CD4-positive, alpha-beta memory T cell (primary cell): ENCODE measurements around the gene TIAM2. TPM values are rescaled to one million over a fixed set of nuclear protein-coding genes. Genes with fewer than 3 reads are reported as not detected.

Source experiments
- CTCF ChIA-PET: fragments of 350-600 bp; sonication (Branson Sonifier 250); formaldehyde crosslinking; loops from one replicate; lab custom pipeline; 2021; ENCODE audit warnings: inconsistent platforms; ENCODE audit not compliant: partially characterized antibody; lab: Charles Lee
- POLR2A ChIA-PET: fragments of 350-600 bp; sonication (Branson Sonifier 250); formaldehyde crosslinking; loops from one replicate; lab custom pipeline; 2021; ENCODE audit not compliant: partially characterized antibody; lab: Charles Lee
- DNase-seq, 5 donors: peaks; one replicate each; pipeline versions ENCODE4 v3.0.0 to v3.0.0-alpha.2; 2020 to 2022; ENCODE audit warnings: mixed read lengths in 1 of 5
- H3K27ac ChIP-seq: one replicate; pipeline ENCODE4 v1.7.0; 2013; ENCODE audit warnings: low read depth, low read length
- H3K27me3 ChIP-seq: 2 replicates; pipeline ENCODE4 v1.7.0; 2013; ENCODE audit warnings: mild to moderate bottlenecking, low read length, moderate library complexity; ENCODE audit not compliant: insufficient read depth
- H3K36me3 ChIP-seq: 2 replicates; pipeline ENCODE4 v1.7.0; 2013; ENCODE audit warnings: mild to moderate bottlenecking, low read length, moderate library complexity; ENCODE audit not compliant: insufficient read depth
- H3K4me1 ChIP-seq: 2 replicates; pipeline ENCODE4 v1.7.0; 2013; ENCODE audit warnings: mild to moderate bottlenecking, low read length, moderate library complexity; ENCODE audit not compliant: insufficient read depth
- H3K4me3 ChIP-seq, 2 donors: one replicate each; pipeline ENCODE4 v1.7.0; 2013; ENCODE audit warnings: low read length in 2 of 2, mild to moderate bottlenecking in 1 of 2
- H3K9me3 ChIP-seq, 2 donors: one replicate each; pipeline ENCODE4 v1.7.0; 2013; ENCODE audit warnings: low read length in 2 of 2, control low read depth in 1 of 2; ENCODE audit not compliant: control insufficient read depth in 1 of 2
- H3K27ac Mint-ChIP-seq, 7 donors: one replicate each; pipeline ENCODE4 v1.8.0; 2020 to 2021; ENCODE audit warnings: mixed read lengths in 7 of 7, mild to moderate bottlenecking in 6 of 7, inconsistent platforms in 3 of 7, moderate library complexity in 3 of 7
- H3K27me3 Mint-ChIP-seq, 2 donors: one replicate each; pipeline ENCODE4 v1.8.0; 2020 to 2021; ENCODE audit warnings: mixed read lengths in 2 of 2
- H3K36me3 Mint-ChIP-seq, 2 donors: one replicate each; pipeline ENCODE4 v1.8.0; 2020 to 2021; ENCODE audit warnings: mixed read lengths in 2 of 2, inconsistent platforms in 1 of 2, mild to moderate bottlenecking in 1 of 2
- H3K4me1 Mint-ChIP-seq, 4 donors: one replicate each; pipeline ENCODE4 v1.8.0; 2020 to 2021; ENCODE audit warnings: mixed read lengths in 4 of 4, mild to moderate bottlenecking in 1 of 4
- H3K4me3 Mint-ChIP-seq, 8 donors: one replicate each; pipeline ENCODE4 v1.8.0; 2020 to 2021; ENCODE audit warnings: mixed read lengths in 8 of 8, mild to moderate bottlenecking in 7 of 8, moderate library complexity in 6 of 8, inconsistent platforms in 3 of 8
- H3K9me3 Mint-ChIP-seq, 8 donors: one replicate each; pipeline ENCODE4 v1.8.0; 2020 to 2021; ENCODE audit warnings: mixed read lengths in 8 of 8, mild to moderate bottlenecking in 5 of 8, inconsistent platforms in 3 of 8, moderate library complexity in 1 of 8
- intact Hi-C: fragments of 100-400 bp; cut with micrococcal nuclease; formaldehyde crosslinking; loops from one replicate; pipeline ENCODE4 v1.15.1; 2023
- polyA plus RNA-seq, 2 donors: library from polyadenylated mRNA; unstranded; fragments of 300-500 nt; fragmentation: Illumina TruSeq; gene quantifications; one replicate each; pipeline ENCODE4 v1.2.3, GENCODE V29; 2021
- total RNA-seq, 2 experiments: library from RNA; stranded (reverse); gene quantifications; one replicate each; pipeline ENCODE4 v1.2.3, GENCODE V29; 2021

TIAM2 gene
- total and polyA plus RNA-seq, 4 experiments from 2014 or later: 0.15 to 11.1 (median 5.8) TPM

- H3K27me3 Mint-ChIP-seq: peaks cover 16 to 19% of the 10 kb centered on the region in 2 donors
- Histone ChIP-seq H3K4me3 (no peak overlapping the region), H3K27me3 (no peaks in the 10 kb centered on the region), H3K4me1 (peaks cover 4% of the 10 kb centered on the region), H3K36me3 (no peaks in the 10 kb centered on the region), H3K9me3 (no peaks in the 10 kb centered on the region), H3K27ac (no peak overlapping the region)
- CTCF ChIA-PET: no interaction called here
- POLR2A ChIA-PET: no interaction called here
- peaks cover 4 to 11% (median 6%) of the 10 kb centered on the region in 4 donors for H3K4me1 Mint-ChIP-seq
- H3K27ac Mint-ChIP-seq: no peak overlapping the region
- H3K36me3 Mint-ChIP-seq: no peaks in the 10 kb centered on the region
- no peak overlapping the region for H3K4me3 Mint-ChIP-seq
- no peak for DNase-seq
- intact Hi-C loops: no loop called here
- peaks cover 0 to 2% (median 0%) of the 10 kb centered on the region in 8 donors for H3K9me3 Mint-ChIP-seq
These were observed 2.1 kb upstream of the TIAM2 start for GRCh38 chr6:154993026-154993425.

GRCh38 chr6:154993710-154994109 is 1.4 kb upstream of the TIAM2 start:
- CTCF ChIA-PET: no interaction called here
- H3K27ac Mint-ChIP-seq: no peak overlapping the region
- peaks cover 4% of the 10 kb centered on the region for H3K4me1 ChIP-seq
- H3K4me1 Mint-ChIP-seq: peaks cover 4 to 11% (median 6%) of the 10 kb centered on the region in 4 donors
- H3K36me3 ChIP-seq: no peaks in the 10 kb centered on the region
- POLR2A ChIA-PET: no interaction called here
- peaks cover 16 to 23% of the 10 kb centered on the region in 2 donors for H3K27me3 Mint-ChIP-seq
- no peaks in the 10 kb centered on the region for H3K9me3 Mint-ChIP-seq
- H3K27me3 ChIP-seq: no peaks in the 10 kb centered on the region
- no peaks in the 10 kb centered on the region for H3K36me3 Mint-ChIP-seq
- DNase-seq: no peak
- H3K27ac ChIP-seq: no peak overlapping the region
- peak overlapping the region in 4 of 8 donors; percentile 5 to 39 (median 22) for H3K4me3 Mint-ChIP-seq
- intact Hi-C loops: no loop called here
- no peaks in the 10 kb centered on the region for H3K9me3 ChIP-seq
- no peak overlapping the region for H3K4me3 ChIP-seq

- H3K27me3 Mint-ChIP-seq: peaks cover 16 to 25% of the 10 kb centered on the region in 2 donors
- CTCF ChIA-PET: no interaction called here
- peak overlapping the region in 5 of 8 donors; percentile 10 to 65 (median 42) for H3K4me3 Mint-ChIP-seq
- peaks cover 4 to 11% (median 6%) of the 10 kb centered on the region in 4 donors for H3K4me1 Mint-ChIP-seq
- H3K36me3 Mint-ChIP-seq: no peaks in the 10 kb centered on the region
- H3K27me3 ChIP-seq: no peaks in the 10 kb centered on the region
- H3K4me3 ChIP-seq: no peak overlapping the region
- no peak overlapping the region for H3K27ac ChIP-seq
- no peaks in the 10 kb centered on the region for H3K36me3 ChIP-seq
- intact Hi-C loops: no loop called here
- H3K27ac Mint-ChIP-seq: no peak overlapping the region
- H3K9me3 Mint-ChIP-seq: no peaks in the 10 kb centered on the region
- POLR2A ChIA-PET: no interaction called here
- H3K4me1 ChIP-seq: peaks cover 4% of the 10 kb centered on the region
- DNase-seq: no peak
- H3K9me3 ChIP-seq: no peaks in the 10 kb centered on the region
These were observed 270 bp upstream of the TIAM2 start for GRCh38 chr6:154994836-154995253.

DNA sequence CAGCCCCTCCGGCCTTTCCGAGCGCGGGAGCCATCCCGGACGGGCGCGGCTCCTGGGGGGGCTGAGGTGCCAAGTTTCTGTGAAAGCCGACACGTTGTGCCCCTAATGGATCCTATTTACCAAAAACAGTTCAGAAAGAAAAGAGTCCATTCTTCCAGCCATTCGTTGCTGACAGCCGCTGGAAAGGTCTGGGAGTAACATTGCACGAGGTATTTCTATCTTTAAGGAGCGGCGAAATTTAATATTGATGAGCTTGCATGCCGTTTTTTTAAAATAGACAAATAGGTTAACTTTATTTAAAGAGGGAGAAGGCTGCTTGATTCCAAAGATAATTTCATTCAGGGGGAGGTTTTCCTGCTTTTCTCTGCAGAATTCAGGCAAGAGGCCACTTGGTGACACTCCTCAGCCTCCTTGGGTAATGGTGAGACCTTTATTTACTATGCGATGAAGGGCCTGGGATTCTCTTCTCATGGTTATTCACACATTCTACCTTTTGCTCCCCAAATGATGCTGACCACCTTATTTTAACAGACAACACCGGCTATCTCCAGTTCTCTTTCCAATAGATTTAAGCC is 988 bp downstream of the TIAM2 start:
- H3K4me1 ChIP-seq: peaks cover 4% of the 10 kb centered on the region
- ChIA-PET POLR2A (no interaction called here), CTCF (no interaction called here)
- no peaks in the 10 kb centered on the region for H3K9me3 Mint-ChIP-seq
- DNase-seq: no peak
- H3K27me3 Mint-ChIP-seq: peaks cover 16 to 25% of the 10 kb centered on the region in 2 donors
- H3K27ac Mint-ChIP-seq: no peak overlapping the region
- H3K4me1 Mint-ChIP-seq: peaks cover 4 to 11% (median 6%) of the 10 kb centered on the region in 4 donors
- no peaks in the 10 kb centered on the region for H3K36me3 ChIP-seq
- no peak overlapping the region for H3K27ac ChIP-seq
- peak overlapping the region in 7 of 8 donors; percentile 2 to 70 (median 52) for H3K4me3 Mint-ChIP-seq
- H3K27me3 ChIP-seq: no peaks in the 10 kb centered on the region
- H3K9me3 ChIP-seq: no peaks in the 10 kb centered on the region
- intact Hi-C loops: no loop called here
- H3K4me3 ChIP-seq: peak overlapping the region in 1 of 2 donors; percentile 32
- H3K36me3 Mint-ChIP-seq: no peaks in the 10 kb centered on the region

- H3K4me1 Mint-ChIP-seq: peaks cover 4 to 11% (median 6%) of the 10 kb centered on the region in 4 donors
- H3K36me3 Mint-ChIP-seq: no peaks in the 10 kb centered on the region
- CTCF ChIA-PET: interaction anchor here (0.6 to 0.7 kb wide), 2 partner anchors 253 to 256 kb away, joined by 3 to 4 read pairs; no protein-coding TSS in a partner anchor
- H3K27me3 ChIP-seq: no peaks in the 10 kb centered on the region
- H3K9me3 ChIP-seq: no peaks in the 10 kb centered on the region
- intact Hi-C loops: no loop called here
- DNase-seq: no peak
- POLR2A ChIA-PET: interaction anchor here (1.0 kb wide), 1 partner anchor 16 kb away, joined by 3 read pairs; no protein-coding TSS in a partner anchor
- H3K27ac Mint-ChIP-seq: no peak overlapping the region
- peaks cover 4% of the 10 kb centered on the region for H3K4me1 ChIP-seq
- peak overlapping the region in 4 of 8 donors; percentile 13 to 47 (median 18) for H3K4me3 Mint-ChIP-seq
- no peaks in the 10 kb centered on the region for H3K9me3 Mint-ChIP-seq
- H3K27me3 Mint-ChIP-seq: peaks cover 16 to 25% of the 10 kb centered on the region in 2 donors
- H3K27ac ChIP-seq: no peak overlapping the region
- H3K36me3 ChIP-seq: no peaks in the 10 kb centered on the region
- no peak overlapping the region for H3K4me3 ChIP-seq
These were observed 1.8 kb downstream of the TIAM2 start for GRCh38 chr6:154996841-154997311.

- H3K9me3 Mint-ChIP-seq: no peaks in the 10 kb centered on the region
- H3K36me3 Mint-ChIP-seq: no peaks in the 10 kb centered on the region
- H3K27me3 Mint-ChIP-seq: peaks cover 18 to 24% of the 10 kb centered on the region in 2 donors
- Histone ChIP-seq H3K4me3 (no peak overlapping the region), H3K27ac (no peak overlapping the region), H3K36me3 (no peaks in the 10 kb centered on the region), H3K9me3 (no peaks in the 10 kb centered on the region), H3K4me1 (peaks cover 4% of the 10 kb centered on the region), H3K27me3 (no peaks in the 10 kb centered on the region)
- DNase-seq: no peak
- intact Hi-C loops: no loop called here
- H3K4me1 Mint-ChIP-seq: peaks cover 4 to 11% (median 6%) of the 10 kb centered on the region in 4 donors
- H3K27ac Mint-ChIP-seq: no peak overlapping the region
- H3K4me3 Mint-ChIP-seq: no peak overlapping the region
- CTCF ChIA-PET: no interaction called here
- POLR2A ChIA-PET: no interaction called here
These were observed 3.7 kb downstream of the TIAM2 start for GRCh38 chr6:154998855-154999254.

GRCh38 chr6:155001482-155001881 is 6.4 kb downstream of the TIAM2 start:
- no peak for DNase-seq
- peaks cover under 1 to 5% (median 3%) of the 10 kb centered on the region in 4 donors for H3K4me1 Mint-ChIP-seq
- Histone ChIP-seq H3K27ac (no peak overlapping the region), H3K36me3 (no peaks in the 10 kb centered on the region), H3K4me1 (no peaks in the 10 kb centered on the region), H3K9me3 (no peaks in the 10 kb centered on the region), H3K4me3 (no peak overlapping the region), H3K27me3 (no peaks in the 10 kb centered on the region)
- H3K36me3 Mint-ChIP-seq: no peaks in the 10 kb centered on the region
- CTCF ChIA-PET: interaction anchor here (1.4 kb wide), 1 partner anchor 9 kb away, joined by 3 read pairs; no protein-coding TSS in a partner anchor
- H3K9me3 Mint-ChIP-seq: no peaks in the 10 kb centered on the region
- intact Hi-C loops: no loop called here
- H3K27ac Mint-ChIP-seq: no peak overlapping the region
- POLR2A ChIA-PET: no interaction called here
- no peak overlapping the region for H3K4me3 Mint-ChIP-seq
- peaks cover 9 to 21% of the 10 kb centered on the region in 2 donors for H3K27me3 Mint-ChIP-seq
